H9 (cell line): ENCODE data around the gene NRXN3. TPM values are rescaled to one million over a fixed set of nuclear protein-coding genes. Genes with fewer than 3 reads are reported as not detected.

ENCODE experiments used
- DNase-seq: peaks from one replicate; pipeline ENCODE4 v3.0.0-alpha.2; 2017
- H2AFZ ChIP-seq: one replicate; pipeline ENCODE4 v1.6.1; 2013; ENCODE audit warnings: mild to moderate bottlenecking, low read length, control low read depth, moderate library complexity
- H2AK5ac ChIP-seq: 2 replicates; pipeline ENCODE4 v1.6.1; 2013; ENCODE audit warnings: low read length, control low read depth, mixed read lengths; ENCODE audit not compliant: insufficient read length
- H2BK120ac ChIP-seq: one replicate; pipeline ENCODE4 v1.6.1; 2013; ENCODE audit warnings: low read depth, mild to moderate bottlenecking, low read length, control low read depth, inconsistent platforms; ENCODE audit not compliant: poor library complexity, severe bottlenecking
- H2BK12ac ChIP-seq: 2 replicates; pipeline ENCODE4 v1.6.1; 2013; ENCODE audit warnings: low read length, control low read depth, mixed read lengths, low read depth; ENCODE audit not compliant: insufficient read length
- H2BK15ac ChIP-seq: 2 replicates; pipeline ENCODE4 v1.6.1; 2013; ENCODE audit warnings: low read depth, low read length, control low read depth
- H2BK20ac ChIP-seq: one replicate; pipeline ENCODE4 v1.6.1; 2013; ENCODE audit warnings: low read depth, mild to moderate bottlenecking, low read length, control low read depth, inconsistent platforms; ENCODE audit not compliant: poor library complexity, severe bottlenecking
- H2BK5ac ChIP-seq: 2 replicates; pipeline ENCODE4 v1.6.1; 2013; ENCODE audit warnings: low read length, control low read depth, mixed read lengths; ENCODE audit not compliant: insufficient read length
- H3K14ac ChIP-seq: 2 replicates; pipeline ENCODE4 v1.6.1; 2013; ENCODE audit warnings: low read length, control low read depth; ENCODE audit not compliant: insufficient read depth
- H3K18ac ChIP-seq: 2 replicates; pipeline ENCODE4 v1.6.1; 2013; ENCODE audit warnings: low read depth, mild to moderate bottlenecking, mixed read lengths, low read length, control low read depth; ENCODE audit not compliant: insufficient read length
- H3K23ac ChIP-seq: 2 replicates; pipeline ENCODE4 v1.6.1; 2013; ENCODE audit warnings: low read length, control low read depth, mixed read lengths, low read depth; ENCODE audit not compliant: insufficient read length
- H3K23me2 ChIP-seq: 2 replicates; pipeline ENCODE4 v1.6.1; 2013; ENCODE audit warnings: low read depth, mild to moderate bottlenecking, mixed read lengths, low read length, control low read depth; ENCODE audit not compliant: insufficient read length, poor library complexity, severe bottlenecking
- H3K27ac ChIP-seq: 2 replicates; pipeline ENCODE4 v1.5.1; 2013; ENCODE audit warnings: low read length, control low read depth, mixed read lengths, low read depth; ENCODE audit not compliant: insufficient read length
- H3K27me3 ChIP-seq: 2 replicates; pipeline ENCODE4 v1.6.1; 2013; ENCODE audit warnings: low read length, control low read depth, inconsistent platforms; ENCODE audit not compliant: insufficient read depth
- H3K4ac ChIP-seq: 2 replicates; pipeline ENCODE4 v1.6.1; 2013; ENCODE audit warnings: low read depth, mild to moderate bottlenecking, control low read depth, inconsistent platforms, low read length, moderate library complexity
- H3K4me1 ChIP-seq: 2 replicates; pipeline ENCODE4 v1.6.1; 2013; ENCODE audit warnings: low read length, control low read depth, inconsistent platforms; ENCODE audit not compliant: insufficient read depth
- H3K4me2 ChIP-seq: 2 replicates; pipeline ENCODE4 v1.6.1; 2013; ENCODE audit warnings: low read length, control low read depth, mixed read lengths; ENCODE audit not compliant: insufficient read length, insufficient read depth
- H3K56ac ChIP-seq: 2 replicates; pipeline ENCODE4 v1.6.1; 2013; ENCODE audit warnings: low read depth, mild to moderate bottlenecking, mixed read lengths, low read length, control low read depth; ENCODE audit not compliant: insufficient read length
- H3K79me1 ChIP-seq: 2 replicates; pipeline ENCODE4 v1.6.1; 2013; ENCODE audit warnings: low read depth, mild to moderate bottlenecking, moderate library complexity, low read length, control low read depth, inconsistent platforms; ENCODE audit not compliant: insufficient read depth, poor library complexity, severe bottlenecking
- H3K79me2 ChIP-seq: 2 replicates; pipeline ENCODE4 v1.6.1; 2013; ENCODE audit warnings: low read length, control low read depth, inconsistent platforms; ENCODE audit not compliant: insufficient read depth
- H3K9ac ChIP-seq: 2 replicates; pipeline ENCODE4 v1.6.1; 2013; ENCODE audit warnings: low read length, control low read depth, mixed read lengths; ENCODE audit not compliant: insufficient read length; ENCODE audit errors: extremely low read depth
- H3K9me3 ChIP-seq: one replicate; pipeline ENCODE4 v1.6.1; 2013; ENCODE audit warnings: low read depth, low read length, inconsistent platforms; ENCODE audit not compliant: control insufficient read depth
- H3T11ph ChIP-seq: one replicate; pipeline ENCODE4 v1.6.1; 2013; ENCODE audit warnings: mild to moderate bottlenecking, low read length, control low read depth, inconsistent platforms
- H4K20me1 ChIP-seq: one replicate; pipeline ENCODE4 v1.6.1; 2013; ENCODE audit not compliant: control insufficient read depth, insufficient read length, insufficient read depth
- H4K5ac ChIP-seq: 2 replicates; pipeline ENCODE4 v1.6.1; 2013; ENCODE audit warnings: low read depth, mild to moderate bottlenecking, mixed read lengths, low read length, control low read depth; ENCODE audit not compliant: insufficient read length
- H4K8ac ChIP-seq: replicated peaks from 2 replicates; pipeline ENCODE4 v1.6.1; 2013; ENCODE audit warnings: low read length, control low read depth, mixed read lengths, low read depth; ENCODE audit not compliant: insufficient read length
- H4K91ac ChIP-seq: 2 replicates; pipeline ENCODE4 v1.6.1; 2013; ENCODE audit warnings: low read depth, mild to moderate bottlenecking, moderate library complexity, mixed read lengths, low read length, control low read depth; ENCODE audit not compliant: insufficient read length
- H3K27ac Mint-ChIP-seq, 3 experiments: 2 replicates in 2 of 3; 3 replicates in 1 of 3; pipeline ENCODE4 v1.8.0; 2020 to 2021; ENCODE audit warnings: mixed read lengths in 3 of 3, mild to moderate bottlenecking in 1 of 3, moderate library complexity in 1 of 3
- H3K27me3 Mint-ChIP-seq: 2 replicates; pipeline ENCODE4 v1.8.0; 2021; ENCODE audit warnings: low read depth, mild to moderate bottlenecking, moderate library complexity, mixed read lengths
- H3K36me3 Mint-ChIP-seq, 3 experiments: 2 replicates in 2 of 3; 3 replicates in 1 of 3; pipeline ENCODE4 v1.8.0; 2020 to 2021; ENCODE audit warnings: low read depth in 3 of 3, mixed read lengths in 3 of 3; ENCODE audit not compliant: insufficient read depth in 1 of 3
- H3K4me1 Mint-ChIP-seq, 2 experiments: 2 replicates each; pipeline ENCODE4 v1.8.0; 2020; ENCODE audit warnings: mixed read lengths in 2 of 2
- H3K4me3 Mint-ChIP-seq, 2 experiments: 2 replicates in 1 of 2; 3 replicates in 1 of 2; pipeline ENCODE4 v1.8.0; 2020 to 2021; ENCODE audit warnings: mild to moderate bottlenecking in 2 of 2, mixed read lengths in 2 of 2, moderate library complexity in 1 of 2
- H3K9me3 Mint-ChIP-seq, 2 experiments: 2 replicates in 1 of 2; 3 replicates in 1 of 2; pipeline ENCODE4 v1.8.0; 2020; ENCODE audit warnings: mild to moderate bottlenecking in 2 of 2, mixed read lengths in 2 of 2, moderate library complexity in 1 of 2
- WGBS: extraction: QIAGEN DNeasy Blood & Tissue Kit; methylation state at CpG from one replicate; pipeline ENCODE4 v1.1.7; 2013; ENCODE audit warnings: missing lambda C conversion rate, low lambda C conversion rate, mixed read lengths; ENCODE audit not compliant: insufficient read length; ENCODE audit errors: extremely low coverage; 5-methylcytosine and 5-hydroxymethylcytosine counted together
- total RNA-seq: library from RNA; stranded (reverse); gene quantifications from 2 replicates; pipeline ENCODE4 v1.2.1, GENCODE V29; 2021
- TF ChIP-seq, protein P1 (sequence below): fragments of 200-600 bp; sonication (generic); conservative IDR thresholded peaks from 3 replicates; pipeline ENCODE4 v1.8.0; 2021; ENCODE audit warnings: antibody characterized with exemption, mild to moderate bottlenecking

Gene NRXN3
- total RNA-seq, 1 experiment from 2014 or later, result 1.8 TPM

DNA sequence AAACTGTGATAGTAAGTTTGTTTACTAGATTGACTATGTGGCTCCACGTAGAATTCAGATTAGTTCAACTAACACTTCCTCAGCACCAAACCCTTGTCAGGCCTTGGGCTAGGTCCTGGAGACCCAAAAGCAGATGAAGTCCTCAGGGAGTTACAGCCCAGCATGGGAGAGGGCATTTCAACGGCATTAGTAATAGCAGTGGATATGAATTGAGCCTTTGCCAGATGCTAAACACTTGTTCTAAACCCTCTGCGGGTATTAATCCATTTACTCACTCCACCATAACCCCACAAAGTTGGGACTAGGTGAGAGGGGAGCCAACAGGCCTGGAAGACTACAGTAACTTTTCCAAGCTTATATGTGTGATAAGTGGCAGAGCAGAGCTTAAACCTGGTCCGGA lies 1326.5 kb downstream of the NRXN3 start:
- Mint-ChIP-seq H3K27me3 (no peaks in the 10 kb centered on the region), H3K4me1 (peaks cover 5 to 8% of the 10 kb centered on the region in 2 experiments), H3K9me3 (no peaks in the 10 kb centered on the region), H3K4me3 (no peak overlapping the region), H3K36me3 (no peaks in the 10 kb centered on the region), H3K27ac (no peak overlapping the region)
- TF ChIP-seq, protein P1, sequence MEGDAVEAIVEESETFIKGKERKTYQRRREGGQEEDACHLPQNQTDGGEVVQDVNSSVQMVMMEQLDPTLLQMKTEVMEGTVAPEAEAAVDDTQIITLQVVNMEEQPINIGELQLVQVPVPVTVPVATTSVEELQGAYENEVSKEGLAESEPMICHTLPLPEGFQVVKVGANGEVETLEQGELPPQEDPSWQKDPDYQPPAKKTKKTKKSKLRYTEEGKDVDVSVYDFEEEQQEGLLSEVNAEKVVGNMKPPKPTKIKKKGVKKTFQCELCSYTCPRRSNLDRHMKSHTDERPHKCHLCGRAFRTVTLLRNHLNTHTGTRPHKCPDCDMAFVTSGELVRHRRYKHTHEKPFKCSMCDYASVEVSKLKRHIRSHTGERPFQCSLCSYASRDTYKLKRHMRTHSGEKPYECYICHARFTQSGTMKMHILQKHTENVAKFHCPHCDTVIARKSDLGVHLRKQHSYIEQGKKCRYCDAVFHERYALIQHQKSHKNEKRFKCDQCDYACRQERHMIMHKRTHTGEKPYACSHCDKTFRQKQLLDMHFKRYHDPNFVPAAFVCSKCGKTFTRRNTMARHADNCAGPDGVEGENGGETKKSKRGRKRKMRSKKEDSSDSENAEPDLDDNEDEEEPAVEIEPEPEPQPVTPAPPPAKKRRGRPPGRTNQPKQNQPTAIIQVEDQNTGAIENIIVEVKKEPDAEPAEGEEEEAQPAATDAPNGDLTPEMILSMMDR, result no peak
- no peaks in the 10 kb centered on the region for H3K27me3 ChIP-seq
- no peak overlapping the region for H2BK15ac ChIP-seq
- H3K14ac ChIP-seq, result no peak overlapping the region
- H3K27ac ChIP-seq, result no peak overlapping the region
- no peak overlapping the region for H3K4me2 ChIP-seq
- no peak overlapping the region for H2BK20ac ChIP-seq
- no peaks in the 10 kb centered on the region for H3K79me2 ChIP-seq
- H4K8ac ChIP-seq, result no peak overlapping the region
- no peak overlapping the region for H3K56ac ChIP-seq
- no peak overlapping the region for H2BK5ac ChIP-seq
- H4K5ac ChIP-seq, result no peak overlapping the region
- no peaks in the 10 kb centered on the region for H3K4me1 ChIP-seq
- H3K9ac ChIP-seq, result no peak overlapping the region
- no peak overlapping the region for H3K4ac ChIP-seq
- no peak overlapping the region for H3T11ph ChIP-seq
- H2BK120ac ChIP-seq, result no peak overlapping the region
- no peak overlapping the region for H3K18ac ChIP-seq
- no CpG with 5 or more reads among the region's 4 CpGs for WGBS
- no peak overlapping the region for H2BK12ac ChIP-seq
- H4K91ac ChIP-seq, result no peak overlapping the region
- DNase-seq, result no peak
- no peaks in the 10 kb centered on the region for H3K79me1 ChIP-seq
- H2AFZ ChIP-seq, result no peak overlapping the region
- H3K23me2 ChIP-seq, result no peaks in the 10 kb centered on the region
- H3K23ac ChIP-seq, result no peak overlapping the region
- no peak overlapping the region for H2AK5ac ChIP-seq
- H3K9me3 ChIP-seq, result no peaks in the 10 kb centered on the region
- H4K20me1 ChIP-seq, result no peaks in the 10 kb centered on the region
